Measurements from ENCODE around the gene ALKBH2.

The ALKBH2 gene

GRCh38 chr12:109093022-109093918 is at the start of gene ALKBH2:
ALKBH2 (minus strand) TSS chr12:109093472; CDS start chr12:109092786, 686 bp downstream.
- DNase-seq (ENCODE audit: low read depth): peak; percentile 93

GRCh38 chr12:109140560-109140959 is 47.3 kb upstream of the ALKBH2 start:
- DNase-seq (ENCODE audit: low read depth): no peak

- no peak for DNase-seq (ENCODE audit: low read depth)
Observed at GRCh38 chr12:109139791-109140190, 46.5 kb upstream of the ALKBH2 start.

- no peak for DNase-seq (ENCODE audit: low read depth)
Observed at GRCh38 chr12:109139360-109139759, 46.1 kb upstream of the ALKBH2 start.

GRCh38 chr12:109137055-109137454 is 43.8 kb upstream of the ALKBH2 start:
- no peak for DNase-seq (ENCODE audit: low read depth)

- DNase-seq (ENCODE audit: low read depth): no peak
Observed at GRCh38 chr12:109134186-109134917, 41.1 kb upstream of the ALKBH2 start.

- DNase-seq (ENCODE audit: low read depth): no peak
Observed at GRCh38 chr12:109131154-109132050, 38.1 kb upstream of the ALKBH2 start.

GRCh38 chr12:109130297-109131153 is 37.3 kb upstream of the ALKBH2 start:
- DNase-seq (ENCODE audit: low read depth): no peak

GRCh38 chr12:109127533-109128242 is 34.4 kb upstream of the ALKBH2 start:
- no peak for DNase-seq (ENCODE audit: low read depth)

- DNase-seq (ENCODE audit: low read depth): no peak
Observed at GRCh38 chr12:109126784-109127183, 33.5 kb upstream of the ALKBH2 start.

GRCh38 chr12:109125791-109126190 is 32.5 kb upstream of the ALKBH2 start:
- no peak for DNase-seq (ENCODE audit: low read depth)

GRCh38 chr12:109124878-109125648 is 31.8 kb upstream of the ALKBH2 start:
- no peak for DNase-seq (ENCODE audit: low read depth)

- no peak for DNase-seq (ENCODE audit: low read depth)
Observed at GRCh38 chr12:109121346-109121880, 28.1 kb upstream of the ALKBH2 start.

GRCh38 chr12:109120557-109120956 is 27.3 kb upstream of the ALKBH2 start:
- no peak for DNase-seq (ENCODE audit: low read depth)

- DNase-seq (ENCODE audit: low read depth): no peak
Observed at GRCh38 chr12:109120095-109120494, 26.8 kb upstream of the ALKBH2 start.

- no peak for DNase-seq (ENCODE audit: low read depth)
Observed at GRCh38 chr12:109116611-109116949, 23.3 kb upstream of the ALKBH2 start.

- DNase-seq (ENCODE audit: low read depth): no peak
Observed at GRCh38 chr12:109115758-109116610, 22.7 kb upstream of the ALKBH2 start, which contains the start of gene ACACB. ACACB (plus strand) TSS chr12:109116587; CDS start chr12:109139406, 22,819 bp downstream.

GRCh38 chr12:109115404-109115757 is 22.1 kb upstream of the ALKBH2 start:
- DNase-seq (ENCODE audit: low read depth): no peak

GRCh38 chr12:109114644-109115043 is 21.4 kb upstream of the ALKBH2 start:
- DNase-seq (ENCODE audit: low read depth): no peak

Data from activated T-cell treated with anti-CD3 and anti-CD28 coated beads for 24 hours (primary cell).